ENCODE data around the gene FAM53A. TPM values are rescaled to one million over a fixed set of nuclear protein-coding genes. Genes with fewer than 3 reads are reported as not detected.

The FAM53A gene
- total RNA-seq, 2 donors from 2014 or later, result 0.66 to 2.3 TPM

DNA sequence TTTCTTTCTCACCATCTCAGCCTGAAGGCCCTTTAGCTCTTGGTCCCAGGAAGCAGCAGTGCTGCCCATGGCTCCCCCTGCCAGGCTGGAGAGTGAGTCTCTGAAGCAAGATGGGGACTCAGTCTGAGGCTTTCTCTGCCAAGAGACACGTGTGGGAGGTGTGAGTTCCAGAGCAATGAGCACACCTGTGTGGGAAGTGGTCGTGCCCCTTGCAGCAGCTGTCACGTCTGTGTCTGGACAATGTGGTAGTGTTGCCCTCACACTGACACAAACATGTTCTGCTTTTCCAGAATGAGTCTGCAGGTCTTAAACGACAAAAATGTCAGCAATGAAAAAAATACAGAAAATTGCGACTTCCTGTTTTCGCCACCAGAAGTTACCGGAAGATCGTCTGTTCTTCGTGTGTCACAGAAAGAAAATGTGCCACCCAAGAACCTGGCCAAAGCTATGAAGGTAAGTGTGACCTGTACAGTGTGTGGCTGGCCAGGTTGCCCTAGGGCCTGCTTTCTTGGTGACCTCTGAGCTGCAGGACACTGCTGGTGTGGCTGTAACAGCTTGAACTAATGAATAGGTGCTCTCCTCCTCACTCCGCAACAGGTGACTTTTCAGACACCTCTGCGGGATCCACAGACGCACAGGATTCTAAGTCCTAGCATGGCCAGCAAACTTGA, 39.2 kb upstream of the FAM53A start:
- no peaks in the 10 kb centered on the region for H3K9me3 ChIP-seq
- no peak overlapping the region for H3K4me3 ChIP-seq
- TF ChIP-seq, protein P1, sequence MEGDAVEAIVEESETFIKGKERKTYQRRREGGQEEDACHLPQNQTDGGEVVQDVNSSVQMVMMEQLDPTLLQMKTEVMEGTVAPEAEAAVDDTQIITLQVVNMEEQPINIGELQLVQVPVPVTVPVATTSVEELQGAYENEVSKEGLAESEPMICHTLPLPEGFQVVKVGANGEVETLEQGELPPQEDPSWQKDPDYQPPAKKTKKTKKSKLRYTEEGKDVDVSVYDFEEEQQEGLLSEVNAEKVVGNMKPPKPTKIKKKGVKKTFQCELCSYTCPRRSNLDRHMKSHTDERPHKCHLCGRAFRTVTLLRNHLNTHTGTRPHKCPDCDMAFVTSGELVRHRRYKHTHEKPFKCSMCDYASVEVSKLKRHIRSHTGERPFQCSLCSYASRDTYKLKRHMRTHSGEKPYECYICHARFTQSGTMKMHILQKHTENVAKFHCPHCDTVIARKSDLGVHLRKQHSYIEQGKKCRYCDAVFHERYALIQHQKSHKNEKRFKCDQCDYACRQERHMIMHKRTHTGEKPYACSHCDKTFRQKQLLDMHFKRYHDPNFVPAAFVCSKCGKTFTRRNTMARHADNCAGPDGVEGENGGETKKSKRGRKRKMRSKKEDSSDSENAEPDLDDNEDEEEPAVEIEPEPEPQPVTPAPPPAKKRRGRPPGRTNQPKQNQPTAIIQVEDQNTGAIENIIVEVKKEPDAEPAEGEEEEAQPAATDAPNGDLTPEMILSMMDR (IDR thresholded peaks at IDR 0.05), result no peak
- peak in 1 of 3 donors; percentile 24 for TF ChIP-seq POLR2A (IDR thresholded peaks at IDR 0.05)
- peaks cover 58% of the 10 kb centered on the region for H3K4me1 ChIP-seq
- no peak for DNase-seq
- no peaks in the 10 kb centered on the region for H3K27me3 ChIP-seq
- WGBS, 2 donors, result 71 to 81% methylated on average over 11 to 12 of the region's 12 CpGs
- H3K27ac ChIP-seq, result peak overlapping the region in 2 of 4 donors; percentile 24 to 67
- H3K36me3 ChIP-seq (replicated peaks in 1 of 2; ENCODE audit: insufficient read depth in 1 of 2, low read depth in 2 of 2), result no peaks in the 10 kb centered on the region
- intact Hi-C loops (cut with DNase I), result loop anchor here (5.0 kb wide), 1 partner anchor 371 kb away; no protein-coding TSS in a partner anchor
- no peak for ATAC-seq

- Histone ChIP-seq H3K36me3 (replicated peaks in 1 of 2; ENCODE audit: insufficient read depth in 1 of 2, low read depth in 2 of 2) (no peaks in the 10 kb centered on the region), H3K4me3 (no peak overlapping the region), H3K9me3 (no peaks in the 10 kb centered on the region), H3K27ac (peak overlapping the region in 2 of 4 donors; percentile 24 to 67), H3K4me1 (peaks cover 58% of the 10 kb centered on the region), H3K27me3 (no peaks in the 10 kb centered on the region)
- DNase-seq (no peak), ATAC-seq (no peak)
- intact Hi-C loops (cut with DNase I), result loop anchor here (5.0 kb wide), 1 partner anchor 370 kb away; no protein-coding TSS in a partner anchor
- no peak for TF ChIP-seq POLR2A (IDR thresholded peaks at IDR 0.05)
- TF ChIP-seq, protein P1 (IDR thresholded peaks at IDR 0.05), result no peak
- 48 to 60% methylated on average over 18 of the region's 18 CpGs for WGBS, 2 donors
Measured at GRCh38 chr4:1722551-1723118, 38.5 kb upstream of the FAM53A start.

- TF ChIP-seq POLR2A (IDR thresholded peaks at IDR 0.05), result no peak
- TF ChIP-seq, protein P1 (IDR thresholded peaks at IDR 0.05), result no peak
- Histone ChIP-seq H3K9me3 (no peaks in the 10 kb centered on the region), H3K27me3 (no peaks in the 10 kb centered on the region), H3K27ac (peak overlapping the region in 1 of 4 donors; percentile 97), H3K4me3 (peak overlapping the region; percentile 7 to 41), H3K4me1 (peaks cover 58% of the 10 kb centered on the region), H3K36me3 (replicated peaks in 1 of 2; ENCODE audit: insufficient read depth in 1 of 2, low read depth in 2 of 2) (no peaks in the 10 kb centered on the region)
- ATAC-seq (no peak), DNase-seq (no peak)
- intact Hi-C loops (cut with DNase I), result loop anchor here (5.0 kb wide), 1 partner anchor 370 kb away; no protein-coding TSS in a partner anchor
- 5 to 10% methylated on average over 28 to 40 of the region's 61 CpGs for WGBS, 2 donors
Measured at GRCh38 chr4:1721666-1722550, 37.8 kb upstream of the FAM53A start.

GRCh38 chr4:1721003-1721665, 37.0 kb upstream of the FAM53A start, which contains the start of the genes TACC3 and TMEM129:
Gene TACC3, plus strand, starts transcription at chr4:1721521. Its CDS starts 1,901 bp downstream, at chr4:1723422.
Gene TMEM129, minus strand, starts transcription at chr4:1721323. Its CDS starts 486 bp downstream, at chr4:1720837.
- 1% methylated on average over 73 of the region's 83 CpGs; no CpG with 5 or more reads in 1 of the 2 donors for WGBS, 2 donors
- H3K36me3 ChIP-seq (replicated peaks in 1 of 2; ENCODE audit: insufficient read depth in 1 of 2, low read depth in 2 of 2), result no peaks in the 10 kb centered on the region
- peak within 1 kb of the TSS; percentile 50 to 60 for H3K4me3 ChIP-seq
- TF ChIP-seq, protein P1 (IDR thresholded peaks at IDR 0.05), result peak in 1 of 7 experiments; percentile 29
- TF ChIP-seq POLR2A (IDR thresholded peaks at IDR 0.05), result peak; percentile 60 to 66 (median 61)
- ATAC-seq (peak; percentile 91), DNase-seq (peak; percentile 97 to 98 (median 98))
- H3K27ac ChIP-seq, result peak within 1 kb of the TSS; percentile 92 to 97 (median 94)
- intact Hi-C loops (cut with DNase I), result loop anchor here (5.0 kb wide), 1 partner anchor 369 kb away; no protein-coding TSS in a partner anchor
- H3K9me3 ChIP-seq, result no peaks in the 10 kb centered on the region
- no peaks in the 10 kb centered on the region for H3K27me3 ChIP-seq
- peaks cover 58% of the 10 kb centered on the region for H3K4me1 ChIP-seq
